SK-N-SH treated with all-trans-retinoic acid at 6 μM for 48 hours (cell line): ENCODE data around the gene IL22RA2.

Source experiments
- ARNTL ChIP-seq: fragments of 450-650 bp; formaldehyde crosslinking; IDR thresholded peaks from 2 replicates; pipeline ENCODE4 v1.5.0; 2020; ENCODE audit warnings: low read depth, mild to moderate bottlenecking, moderate library complexity, borderline replicate concordance
- BACH2 ChIP-seq: fragments of 250-450 bp; sonication (Bioruptor Pico); IDR thresholded peaks from 2 replicates; pipeline ENCODE4 v1.9.0; 2021; ENCODE audit warnings: mild to moderate bottlenecking, borderline replicate concordance
- TCF4 ChIP-seq: fragments of 250-450 bp; sonication (Bioruptor Pico); IDR thresholded peaks from 2 replicates; pipeline ENCODE4 v1.8.0; 2021; ENCODE audit warnings: mild to moderate bottlenecking, moderate library complexity, borderline replicate concordance
- ZFP30 ChIP-seq: fragments of 450-650 bp; formaldehyde crosslinking; IDR thresholded peaks from 2 replicates; pipeline ENCODE4 v1.5.0; 2022; ENCODE audit warnings: mild to moderate bottlenecking, moderate library complexity
- ZNF565 ChIP-seq: fragments of 450-650 bp; formaldehyde crosslinking; conservative IDR thresholded peaks from 2 replicates; pipeline ENCODE4 v1.5.0; 2020; ENCODE audit warnings: low read depth, mild to moderate bottlenecking, moderate library complexity
- TF ChIP-seq, protein P1 (sequence below): fragments of 250-450 bp; sonication (Bioruptor Pico); IDR thresholded peaks from 2 replicates; pipeline ENCODE4 v1.5.1; 2020; ENCODE audit warnings: low read depth, mild to moderate bottlenecking, moderate library complexity
- TF ChIP-seq, protein P2 (sequence below): fragments of 250-450 bp; sonication (Bioruptor Pico); IDR thresholded peaks from 2 replicates; pipeline ENCODE4 v1.8.0; 2021; ENCODE audit warnings: low read depth, mild to moderate bottlenecking, moderate library complexity, borderline replicate concordance

DNA sequence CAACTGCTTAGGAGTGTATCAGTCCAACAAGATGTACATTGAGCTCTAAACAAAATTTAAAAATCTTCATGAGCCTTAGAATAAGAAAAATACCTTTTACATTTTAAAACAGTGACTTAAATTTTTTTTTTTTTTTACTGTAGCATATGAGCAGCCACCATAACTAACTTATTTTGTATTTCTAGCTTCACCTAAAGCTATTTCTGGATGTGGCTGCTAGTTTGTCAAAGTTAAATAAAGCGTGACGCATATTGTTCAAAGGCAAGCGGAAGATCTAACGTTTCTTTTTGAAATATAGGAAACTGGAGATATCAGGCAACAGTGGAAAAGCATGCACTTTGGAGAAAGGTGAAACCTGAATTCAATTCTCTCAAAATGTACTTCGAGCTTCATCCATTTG, 3.3 kb upstream of the IL22RA2 start:
- TF ChIP-seq, protein P1, sequence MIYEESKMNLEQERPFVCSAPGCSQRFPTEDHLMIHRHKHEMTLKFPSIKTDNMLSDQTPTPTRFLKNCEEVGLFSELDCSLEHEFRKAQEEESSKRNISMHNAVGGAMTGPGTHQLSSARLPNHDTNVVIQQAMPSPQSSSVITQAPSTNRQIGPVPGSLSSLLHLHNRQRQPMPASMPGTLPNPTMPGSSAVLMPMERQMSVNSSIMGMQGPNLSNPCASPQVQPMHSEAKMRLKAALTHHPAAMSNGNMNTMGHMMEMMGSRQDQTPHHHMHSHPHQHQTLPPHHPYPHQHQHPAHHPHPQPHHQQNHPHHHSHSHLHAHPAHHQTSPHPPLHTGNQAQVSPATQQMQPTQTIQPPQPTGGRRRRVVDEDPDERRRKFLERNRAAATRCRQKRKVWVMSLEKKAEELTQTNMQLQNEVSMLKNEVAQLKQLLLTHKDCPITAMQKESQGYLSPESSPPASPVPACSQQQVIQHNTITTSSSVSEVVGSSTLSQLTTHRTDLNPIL (CRISPR knock-in tag), result no peak
- TF ChIP-seq ZNF565 (CRISPR knock-in tag) (no peak), ARNTL (CRISPR knock-in tag) (no peak), ZFP30 (no peak), TCF4 (CRISPR knock-in tag) (no peak), BACH2 (CRISPR knock-in tag) (no peak)
- TF ChIP-seq, protein P2, sequence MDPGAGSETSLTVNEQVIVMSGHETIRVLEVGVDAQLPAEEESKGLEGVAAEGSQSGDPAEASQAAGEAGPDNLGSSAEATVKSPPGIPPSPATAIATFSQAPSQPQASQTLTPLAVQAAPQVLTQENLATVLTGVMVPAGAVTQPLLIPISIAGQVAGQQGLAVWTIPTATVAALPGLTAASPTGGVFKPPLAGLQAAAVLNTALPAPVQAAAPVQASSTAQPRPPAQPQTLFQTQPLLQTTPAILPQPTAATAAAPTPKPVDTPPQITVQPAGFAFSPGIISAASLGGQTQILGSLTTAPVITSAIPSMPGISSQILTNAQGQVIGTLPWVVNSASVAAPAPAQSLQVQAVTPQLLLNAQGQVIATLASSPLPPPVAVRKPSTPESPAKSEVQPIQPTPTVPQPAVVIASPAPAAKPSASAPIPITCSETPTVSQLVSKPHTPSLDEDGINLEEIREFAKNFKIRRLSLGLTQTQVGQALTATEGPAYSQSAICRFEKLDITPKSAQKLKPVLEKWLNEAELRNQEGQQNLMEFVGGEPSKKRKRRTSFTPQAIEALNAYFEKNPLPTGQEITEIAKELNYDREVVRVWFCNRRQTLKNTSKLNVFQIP (CRISPR knock-in tag), result no peak
